DMS53 (cell line): ENCODE data around the gene TANC1.

Source experiments
- DNase-seq: peaks from one replicate; lab custom pipeline; 2025; lab: John Stamatoyannopoulos, UW

TANC1 gene

DNA sequence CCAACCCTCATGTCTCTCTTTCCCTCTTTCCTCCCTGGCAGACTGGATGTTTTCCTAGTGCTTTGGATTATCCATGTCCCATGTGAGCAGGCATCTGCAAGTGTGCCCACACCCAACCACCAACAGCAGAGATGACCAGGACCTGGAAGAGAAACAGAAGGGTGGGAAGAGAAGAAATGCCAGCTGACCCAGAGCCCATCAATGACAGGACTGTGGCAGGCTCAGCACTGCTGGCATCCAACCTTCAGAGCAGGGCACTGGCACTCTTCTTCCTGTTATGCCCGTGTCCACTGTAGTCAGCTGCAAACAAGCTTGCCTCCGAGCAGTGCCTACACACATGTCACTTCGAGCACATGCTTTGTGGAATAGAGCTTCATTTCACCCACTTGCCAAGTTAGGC lies 121.1 kb downstream of the TANC1 start:
- DNase-seq = no peak

- no peak for DNase-seq
Measured at GRCh38 chr2:159090514-159091201, 122.2 kb downstream of the TANC1 start.

DNA sequence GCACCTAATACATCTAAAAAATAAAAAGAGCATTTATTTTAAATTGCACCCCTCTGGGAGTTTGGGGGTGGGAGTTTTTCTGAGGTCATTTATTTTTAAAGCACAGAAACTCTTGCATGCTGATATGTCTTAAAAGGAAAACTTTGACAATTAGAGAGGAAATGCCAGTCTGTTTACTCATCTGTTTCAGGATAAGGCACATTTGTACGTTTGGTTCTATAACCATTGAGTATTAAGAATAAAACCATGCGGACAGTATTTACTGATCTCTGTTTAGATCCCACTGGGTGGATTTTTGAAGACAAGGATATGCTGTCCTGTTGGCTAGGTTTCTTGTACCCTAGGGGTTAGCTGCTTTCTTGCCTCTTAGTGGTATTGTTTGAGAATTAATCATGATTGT lies 122.9 kb downstream of the TANC1 start:
- no peak for DNase-seq

GRCh38 chr2:159091976-159092375 lies 123.5 kb downstream of the TANC1 start:
- no peak for DNase-seq

DNA sequence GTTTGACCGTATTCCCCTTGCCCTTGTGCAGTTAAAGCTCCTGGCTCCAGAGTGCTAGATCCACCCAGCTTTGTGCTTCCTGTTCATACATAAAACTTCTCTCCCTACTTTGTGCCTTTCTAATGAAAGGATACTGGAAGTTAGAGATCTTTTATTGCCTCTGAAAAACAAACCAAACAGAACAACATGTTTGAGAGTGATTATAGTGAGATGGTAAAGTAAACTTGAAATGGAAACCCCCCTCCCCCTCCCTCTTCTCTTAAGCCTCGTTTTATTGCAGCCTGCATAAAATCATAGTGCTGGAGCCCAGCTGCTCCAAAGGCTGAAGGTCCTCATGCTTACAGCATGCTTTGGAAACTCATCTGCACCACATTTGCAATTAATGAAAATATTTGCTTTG lies 125.1 kb downstream of the TANC1 start:
- peak; percentile 55 for DNase-seq

DNA sequence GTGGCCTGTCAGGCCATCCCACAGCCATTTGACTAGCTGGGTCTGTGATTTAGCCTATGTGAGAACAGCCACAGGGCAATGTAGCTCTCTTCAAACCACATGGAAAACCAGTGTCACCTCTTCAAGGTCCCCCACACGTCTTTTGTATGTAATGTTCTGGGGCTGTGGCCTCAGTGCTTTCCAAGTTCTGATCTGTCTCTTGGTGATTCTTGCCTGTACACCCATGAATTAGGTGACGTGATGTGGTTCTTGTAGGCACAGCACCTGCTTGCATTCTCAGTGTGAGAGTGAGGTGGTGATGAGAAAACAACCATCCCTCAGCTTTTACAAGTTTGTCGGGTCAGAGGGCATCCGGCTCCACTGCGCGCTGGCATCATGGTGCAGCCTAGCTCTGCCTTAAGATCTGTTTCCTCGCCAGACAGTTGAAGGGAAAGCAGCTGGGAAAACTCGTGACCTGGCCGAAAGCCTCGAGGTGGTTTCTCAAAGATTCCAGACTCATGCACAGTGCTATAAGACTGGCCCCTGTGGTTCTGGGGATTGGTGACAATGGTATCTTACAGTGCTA lies 125.8 kb downstream of the TANC1 start:
- DNase-seq = no peak

- no peak for DNase-seq
Measured at GRCh38 chr2:159095813-159096212, 127.4 kb downstream of the TANC1 start.

- DNase-seq = peak; percentile 20
Measured at GRCh38 chr2:159096302-159096855, 127.9 kb downstream of the TANC1 start.

DNA sequence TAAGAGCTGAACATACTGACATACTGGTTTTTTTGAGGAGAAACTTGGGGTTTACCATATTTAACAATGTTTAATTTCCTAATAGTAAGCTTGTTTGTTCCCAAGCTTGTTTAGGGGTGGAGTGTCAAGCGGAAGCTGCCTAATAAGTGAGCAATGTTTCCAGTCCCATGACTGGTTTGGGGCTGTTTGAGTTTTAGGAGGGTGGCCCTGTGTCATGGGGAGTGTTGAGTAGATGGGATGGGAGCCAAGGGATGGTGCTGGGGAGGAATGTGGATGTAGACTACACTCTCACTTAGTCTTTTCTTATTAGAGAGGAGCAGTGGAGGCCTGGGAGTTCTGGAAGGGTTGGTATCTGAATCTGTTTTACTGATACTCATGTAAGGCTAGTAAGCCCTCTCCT lies 128.5 kb downstream of the TANC1 start:
- peak; percentile 11 for DNase-seq

DNA sequence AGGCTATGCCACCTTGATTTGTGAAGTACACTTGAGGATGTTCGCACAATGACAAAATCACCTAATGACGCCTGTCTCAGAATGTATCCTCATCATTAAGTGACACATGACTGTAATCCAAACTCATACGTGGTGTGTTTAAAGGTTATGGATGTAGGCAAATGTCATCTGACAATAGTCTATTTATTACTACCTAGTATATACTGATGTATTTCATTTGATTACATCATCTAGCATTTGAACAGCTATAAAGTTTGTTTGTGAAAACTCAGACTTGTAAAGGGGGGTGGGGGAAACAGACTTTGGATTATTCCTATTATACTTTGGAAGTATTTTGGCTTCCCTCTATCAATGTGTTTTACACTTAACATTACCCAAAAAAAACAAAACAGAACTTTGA lies 129.9 kb downstream of the TANC1 start:
- DNase-seq = peak; percentile 75

DNA sequence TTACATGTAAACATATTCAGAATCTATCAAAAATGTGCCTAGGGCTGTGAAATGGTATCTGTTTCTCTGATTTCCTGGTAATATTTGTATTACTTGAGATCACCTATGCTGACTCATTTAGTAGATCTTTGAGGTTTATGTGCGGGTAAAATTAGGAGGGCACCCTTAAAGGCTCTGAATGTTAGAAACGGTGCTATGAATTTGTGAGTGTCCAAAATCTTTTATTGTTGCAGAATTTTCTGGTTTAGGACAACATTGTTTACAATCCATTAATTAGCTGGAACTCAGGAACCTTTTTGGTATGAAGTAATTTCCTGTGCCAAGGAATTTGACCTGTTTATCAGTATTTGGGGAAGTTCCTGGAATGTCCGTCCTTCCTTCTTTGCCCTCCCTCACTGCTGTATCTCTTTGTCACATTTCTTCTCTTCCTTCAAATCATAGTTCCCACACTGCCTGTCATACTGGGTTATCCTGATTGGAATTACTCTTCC lies 130.5 kb downstream of the TANC1 start:
- peak; percentile 35 for DNase-seq

DNA sequence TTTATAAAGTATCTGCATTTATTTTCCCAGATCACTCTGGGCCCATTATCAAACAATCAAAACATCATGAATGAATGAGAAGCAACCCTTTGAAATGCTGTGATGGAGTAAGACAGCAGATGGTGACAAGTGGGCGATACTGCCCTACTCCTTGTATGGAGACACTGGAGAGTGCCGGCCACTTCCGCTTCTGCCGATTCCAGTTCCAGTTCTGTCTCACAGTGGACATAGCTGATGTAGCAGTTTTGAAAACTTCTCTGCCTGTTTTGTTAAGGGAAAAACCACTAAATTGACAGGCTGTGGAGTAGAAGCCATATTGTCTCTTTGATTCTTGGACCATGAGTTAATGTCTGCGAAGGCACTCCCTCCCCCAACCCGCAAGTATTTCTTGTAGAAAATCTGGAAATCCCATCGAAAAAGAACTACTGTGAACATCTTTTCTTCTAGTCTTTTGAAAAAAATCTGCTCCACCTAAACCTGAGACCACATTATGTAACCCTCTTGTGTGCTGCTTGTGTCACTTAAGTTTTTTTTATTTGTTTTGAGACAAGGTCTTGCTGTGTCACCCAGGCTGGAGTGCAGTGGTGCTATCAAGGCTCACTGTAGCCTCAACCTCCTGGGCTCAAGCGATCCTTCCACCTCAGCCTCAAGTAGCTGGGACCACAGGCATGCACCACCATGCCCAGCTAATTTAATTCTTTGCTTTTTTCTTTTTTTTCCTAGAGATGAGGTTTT lies 133.5 kb downstream of the TANC1 start:
- no peak for DNase-seq

DNA sequence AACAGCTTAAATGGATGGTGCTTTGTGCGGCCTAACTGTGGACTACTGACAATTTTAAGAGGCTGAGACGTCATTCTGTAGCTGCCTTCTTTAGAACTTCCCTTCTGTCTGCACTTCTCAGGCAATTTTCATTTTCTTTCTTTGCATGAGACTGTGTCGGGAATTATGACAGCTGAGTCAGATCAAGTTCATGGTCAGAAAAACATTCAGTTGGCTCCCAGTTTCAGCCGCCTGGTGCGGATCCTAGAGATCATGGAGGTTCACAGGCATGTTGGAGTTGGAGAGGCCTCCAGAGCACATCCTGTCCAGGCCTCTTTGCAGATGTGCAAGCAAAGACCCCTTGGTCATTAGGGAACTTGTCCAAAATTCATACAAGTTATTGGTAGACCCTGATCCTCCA lies 135.0 kb downstream of the TANC1 start:
- no peak for DNase-seq

- DNase-seq = no peak
Measured at GRCh38 chr2:159106109-159106508, 137.7 kb downstream of the TANC1 start.

DNA sequence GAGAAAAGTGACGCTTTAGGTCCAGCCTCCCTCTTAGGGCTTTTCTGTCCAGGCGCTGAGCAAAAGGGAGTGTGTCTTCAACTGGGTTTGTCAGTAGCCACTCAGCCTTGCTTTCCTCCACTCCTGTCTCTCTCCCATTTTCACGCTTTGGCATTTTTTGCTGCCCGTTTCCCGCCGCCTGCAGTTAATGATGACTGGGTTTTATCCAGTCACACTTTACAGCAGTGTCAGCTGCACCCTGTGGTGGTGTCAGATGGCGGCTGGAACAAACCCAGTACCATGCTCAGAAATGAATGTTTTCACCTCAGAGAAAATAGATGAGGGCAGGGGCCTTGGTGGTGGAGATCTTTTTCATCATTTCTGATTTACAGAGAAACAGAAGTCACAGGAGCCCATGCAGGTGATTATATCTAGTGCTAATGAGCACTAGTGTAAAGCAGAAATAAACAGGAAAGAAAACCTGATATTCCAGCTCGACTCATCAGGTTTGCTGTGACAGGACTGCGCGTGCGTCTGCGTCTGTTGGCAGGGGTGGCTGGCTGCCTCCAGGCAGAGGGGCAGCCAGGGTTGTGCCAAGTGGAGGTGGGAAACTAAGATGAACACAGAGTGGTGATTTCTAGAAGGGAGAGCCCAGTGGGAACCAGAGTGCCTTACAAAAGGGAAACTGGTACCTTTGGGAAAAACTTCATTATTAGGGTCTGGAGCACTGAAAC lies 139.9 kb downstream of the TANC1 start:
- no peak for DNase-seq

DNA sequence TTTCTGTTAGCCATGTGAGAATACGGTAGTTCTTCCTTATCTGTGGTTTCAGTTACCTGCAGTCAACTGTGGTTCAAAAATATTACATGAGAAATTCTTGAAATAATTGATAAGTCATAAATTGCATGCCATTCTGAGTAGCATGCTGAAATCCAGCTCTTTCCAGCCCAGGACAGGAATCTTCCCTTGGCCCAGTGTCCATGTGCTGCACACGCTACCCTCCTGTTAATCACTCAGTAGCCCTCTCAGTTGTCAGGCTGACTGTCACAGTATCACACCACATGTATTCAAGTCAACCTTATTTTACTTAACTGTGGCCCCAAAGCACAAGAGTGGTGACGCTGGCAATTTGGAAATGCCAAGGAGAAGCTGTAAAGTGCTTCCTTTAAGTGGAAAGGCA lies 141.1 kb downstream of the TANC1 start:
- no peak for DNase-seq

DNA sequence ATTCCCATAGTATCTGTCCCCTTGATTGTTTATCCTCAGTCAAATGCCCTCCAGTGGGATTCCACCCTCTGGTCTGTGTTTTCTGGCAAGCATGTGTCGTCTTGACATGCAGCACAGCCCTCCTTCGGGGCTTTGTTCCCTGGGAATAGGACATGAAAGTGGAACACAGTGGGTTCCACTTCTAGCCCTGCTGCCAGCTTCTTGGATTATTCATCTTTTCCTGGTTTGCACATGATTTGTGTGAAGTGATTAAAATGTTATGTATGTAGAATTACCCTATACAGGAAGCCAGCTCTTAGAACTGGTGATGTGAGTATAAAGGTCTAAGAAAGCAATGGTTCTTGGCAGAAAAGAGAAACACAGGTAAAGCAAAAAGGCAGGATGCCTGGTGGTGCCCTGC lies 142.3 kb downstream of the TANC1 start:
- no peak for DNase-seq

GRCh38 chr2:159111346-159111927 lies 143.0 kb downstream of the TANC1 start:
- peak; percentile 31 for DNase-seq

DNA sequence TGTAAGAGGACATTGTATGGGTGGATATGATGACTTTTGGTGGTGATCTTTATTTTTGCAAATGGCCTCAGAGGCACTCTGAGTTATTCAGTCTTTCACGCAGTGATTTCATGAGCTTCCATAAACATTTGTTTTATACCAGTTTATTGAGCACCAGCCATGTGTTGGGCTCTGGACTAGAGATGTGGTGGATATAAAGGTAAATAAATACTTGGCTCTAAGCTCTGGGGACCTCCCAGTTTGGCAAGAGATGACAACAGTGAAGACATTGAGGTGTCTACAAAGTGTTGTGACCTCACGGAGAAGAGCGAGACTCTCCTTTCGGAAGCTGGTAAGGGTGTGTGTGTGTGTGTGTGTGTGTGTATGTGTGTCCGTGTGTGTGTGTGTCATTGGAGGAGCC lies 146.4 kb downstream of the TANC1 start:
- no peak for DNase-seq

DNA sequence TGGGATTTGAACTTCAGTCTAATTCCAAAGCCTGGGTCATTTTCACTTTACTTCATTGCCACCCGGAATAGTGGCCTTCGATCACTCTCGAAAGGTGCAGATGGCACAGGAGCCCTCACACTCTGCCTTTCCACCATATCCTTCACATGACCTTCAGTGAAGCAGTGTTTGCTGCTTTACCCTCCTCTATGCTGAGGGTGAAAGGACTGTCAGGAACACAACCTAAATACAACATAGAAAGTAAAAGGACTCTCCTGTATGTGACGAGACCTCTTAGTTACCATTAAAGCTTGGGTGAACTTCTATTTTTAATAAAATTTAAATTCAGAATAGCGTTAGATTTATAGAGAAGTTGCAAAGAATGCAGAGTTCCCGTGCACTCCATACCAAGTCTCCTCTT lies 148.5 kb downstream of the TANC1 start:
- DNase-seq = no peak

- no peak for DNase-seq
Measured at GRCh38 chr2:159117658-159118057, 149.2 kb downstream of the TANC1 start.
